Left lung (tissue), 10 donors: ENCODE results near the gene PBX4. TPM values are rescaled to one million over a fixed set of nuclear protein-coding genes. Genes with fewer than 3 reads are reported as not detected.

Experiments used
- ATAC-seq: fragments of 200-7000 bp; cut with Tn5 transposase; one replicate; pipeline ENCODE4 v1.9.1; 2020; ENCODE audit warnings: moderate library complexity
- DNase-seq, 4 donors: peaks; one replicate each; pipeline ENCODE4 v3.0.0-alpha.2; 2013 to 2020
- H3K27ac ChIP-seq, 2 donors: fragments of 200-600 bp; sonication (generic) in 1 of 2; one replicate each; pipeline versions ENCODE4 v1.5.0 to v1.8.0; 2020 to 2021
- H3K27me3 ChIP-seq, 2 donors: fragments of 200-600 bp; sonication (generic) in 1 of 2; one replicate each; pipeline versions ENCODE4 v1.5.0 to v1.8.0; 2020 to 2021
- H3K36me3 ChIP-seq, 2 donors: fragments of 200-600 bp; sonication (generic) in 1 of 2; one replicate each; pipeline versions ENCODE4 v1.5.0 to v1.8.0; 2020 to 2021
- H3K4me1 ChIP-seq, 2 donors: fragments of 200-600 bp; one replicate each; pipeline ENCODE4 v1.8.0; 2021
- H3K4me3 ChIP-seq, 2 donors: fragments of 200-600 bp; sonication (generic) in 1 of 2; one replicate each; pipeline versions ENCODE4 v1.5.0 to v1.8.0; 2020 to 2021; ENCODE audit warnings: mild to moderate bottlenecking in 1 of 2
- H3K9me3 ChIP-seq, 2 donors: fragments of 200-600 bp; sonication (generic) in 1 of 2; one replicate each; pipeline versions ENCODE4 v1.5.0 to v1.8.0; 2020 to 2021
- CTCF ChIP-seq, 2 donors: fragments of 200-600 bp; sonication (generic) in 1 of 2; IDR thresholded peaks; one replicate each; pipeline versions ENCODE4 v1.5.0 to v1.8.0; 2021; ENCODE audit warnings: antibody characterized with exemption in 2 of 2
- intact Hi-C, 2 donors: fragments of 100-400 bp; cut with DNase I; formaldehyde crosslinking; loops; one replicate each; pipeline versions ENCODE4 v1.11.2 to v1.14.2; 2022
- polyA plus RNA-seq, 6 donors: library from polyadenylated mRNA; unstranded; fragments of 120-200 nt; gene quantifications; one replicate each; pipeline ENCODE4 v1.2.1, GENCODE V29; 2013; ENCODE audit not compliant: insufficient read length in 6 of 6
- total RNA-seq, 2 donors: library from RNA; stranded (reverse); fragmentation: NEBNext Ultra II Directional; extraction: Animal tissue kit (Norgen Biotek cat#: 25700); gene quantifications; one replicate each; pipeline ENCODE4 v1.2.1, GENCODE V29; 2021
- donor health status: DM: no; HTN: yes; CAD: no.
- donor health status: DM: no; HTN: no; CAD: no.

PBX4 gene
- total and polyA plus RNA-seq, 8 donors: 1.8 to 22.0 (median 16.1) TPM

DNA sequence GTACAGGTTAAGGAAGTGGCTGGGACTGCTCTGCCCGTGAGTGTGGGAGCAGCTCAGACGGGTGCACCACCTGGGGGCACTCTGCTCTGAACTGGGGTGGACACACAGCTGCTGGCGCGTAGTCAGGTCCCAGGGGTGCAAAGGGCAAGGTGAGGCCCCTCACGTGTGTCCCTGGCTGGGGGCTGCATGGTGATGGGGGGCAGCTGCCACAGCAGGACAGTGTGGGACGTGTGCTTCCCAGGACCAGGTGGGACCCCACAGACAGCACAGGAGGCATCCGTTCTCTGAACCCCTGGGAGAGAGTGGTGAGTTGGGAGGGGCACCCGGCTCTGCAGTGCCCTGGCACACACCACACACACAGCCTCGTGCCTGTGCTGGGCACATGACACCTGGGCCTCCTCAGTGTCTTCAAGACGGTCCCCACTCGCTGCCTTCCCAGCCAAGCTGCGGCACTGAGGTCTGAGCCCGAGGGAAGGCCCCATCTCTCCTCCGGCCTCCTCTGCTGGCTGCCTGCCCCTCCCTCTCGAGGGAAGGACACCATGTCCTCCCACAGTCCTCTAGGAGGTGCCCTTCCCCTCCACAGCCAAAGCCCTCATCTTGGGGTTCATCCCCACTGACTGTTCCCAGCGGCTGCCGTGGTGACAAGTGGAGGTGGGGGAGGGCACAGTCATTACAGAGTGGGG is 55.7 kb downstream of the PBX4 start:
- no peaks in the 10 kb centered on the region for H3K9me3 ChIP-seq
- TF ChIP-seq CTCF (IDR thresholded peaks at IDR 0.05): no peak
- H3K27ac ChIP-seq: no peak overlapping the region
- intact Hi-C loops: no loop called here
- no peak overlapping the region for H3K4me3 ChIP-seq
- DNase-seq (no peak), ATAC-seq (peak; percentile 13)
- H3K4me1 ChIP-seq: no peaks in the 10 kb centered on the region
- H3K36me3 ChIP-seq: no peaks in the 10 kb centered on the region
- H3K27me3 ChIP-seq: no peaks in the 10 kb centered on the region

DNA sequence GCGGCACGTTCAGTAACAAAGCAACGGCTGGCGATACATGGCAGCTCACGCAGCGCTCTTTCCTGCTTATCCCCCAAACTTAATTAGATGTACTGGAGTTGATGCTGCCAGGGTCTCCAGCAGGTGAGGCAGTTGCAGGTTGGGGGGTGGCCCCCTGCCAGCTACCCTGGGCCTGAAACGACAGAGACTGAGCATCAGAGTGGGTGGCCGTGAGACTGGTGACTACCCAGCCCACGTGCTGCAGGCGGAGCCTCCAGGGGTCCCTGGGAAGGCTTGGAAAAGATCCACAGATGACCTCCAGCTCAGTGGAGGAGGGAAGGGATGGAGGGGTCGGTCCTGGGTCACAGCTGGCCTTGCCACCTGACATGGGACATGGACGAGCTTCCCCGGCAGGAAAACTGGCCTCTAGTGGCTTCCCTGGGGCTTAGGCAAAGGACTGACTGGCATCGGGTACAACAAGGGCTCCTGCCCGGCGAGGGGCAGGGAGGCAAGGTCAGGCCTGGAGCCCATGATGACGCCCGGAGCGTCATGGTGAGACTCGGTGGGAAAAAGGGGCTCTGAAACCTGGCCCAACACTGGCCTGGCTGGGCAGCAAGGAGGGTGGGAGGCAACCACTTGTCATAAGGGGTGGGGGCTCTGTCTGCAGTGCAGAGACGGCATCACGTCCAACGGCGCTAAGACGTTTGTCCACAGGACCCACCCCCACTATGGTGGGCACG is 56.4 kb downstream of the PBX4 start:
- Histone ChIP-seq H3K9me3 (no peaks in the 10 kb centered on the region), H3K4me3 (no peak overlapping the region), H3K27ac (no peak overlapping the region), H3K4me1 (no peaks in the 10 kb centered on the region), H3K27me3 (no peaks in the 10 kb centered on the region), H3K36me3 (no peaks in the 10 kb centered on the region)
- intact Hi-C loops: no loop called here
- DNase-seq (no peak), ATAC-seq (no peak)
- no peak for TF ChIP-seq CTCF (IDR thresholded peaks at IDR 0.05)

GRCh38 chr19:19559931-19560330 is 58.6 kb downstream of the PBX4 start:
- no peak overlapping the region for H3K4me3 ChIP-seq
- ATAC-seq (no peak), DNase-seq (no peak)
- intact Hi-C loops: no loop called here
- H3K27ac ChIP-seq: no peak overlapping the region
- H3K27me3 ChIP-seq: peaks cover 0 to under 1% of the 10 kb centered on the region in 2 donors
- no peak for TF ChIP-seq CTCF (IDR thresholded peaks at IDR 0.05)
- H3K36me3 ChIP-seq: no peaks in the 10 kb centered on the region
- H3K9me3 ChIP-seq: no peaks in the 10 kb centered on the region
- H3K4me1 ChIP-seq: no peaks in the 10 kb centered on the region

DNA sequence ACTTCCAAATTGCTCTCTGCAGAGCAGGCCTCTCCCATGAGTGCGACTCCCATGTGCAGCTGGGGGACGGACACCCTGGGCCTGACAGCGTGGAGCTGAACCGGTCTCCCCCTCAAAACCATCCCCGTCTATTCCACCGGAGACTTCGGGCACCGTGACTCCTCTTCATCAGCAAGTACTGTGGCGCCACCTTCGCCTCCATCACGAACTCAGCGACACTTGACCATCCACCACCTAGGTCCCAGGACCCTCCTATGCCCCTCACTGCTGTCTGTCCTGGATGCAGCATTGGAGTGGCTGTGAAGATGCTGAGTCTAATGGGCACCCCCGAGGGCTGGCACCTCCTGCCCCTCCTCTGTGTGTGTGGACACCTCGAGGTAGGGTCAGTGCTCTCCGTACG is 59.9 kb downstream of the PBX4 start:
- H3K4me3 ChIP-seq: no peak overlapping the region
- no peaks in the 10 kb centered on the region for H3K4me1 ChIP-seq
- no peaks in the 10 kb centered on the region for H3K9me3 ChIP-seq
- intact Hi-C loops: no loop called here
- H3K27me3 ChIP-seq: peaks cover 0 to 12% of the 10 kb centered on the region in 2 donors
- TF ChIP-seq CTCF (IDR thresholded peaks at IDR 0.05): no peak
- DNase-seq (no peak), ATAC-seq (no peak)
- no peaks in the 10 kb centered on the region for H3K36me3 ChIP-seq
- H3K27ac ChIP-seq: no peak overlapping the region

- Histone ChIP-seq H3K27ac (no peak overlapping the region), H3K36me3 (no peaks in the 10 kb centered on the region), H3K9me3 (no peaks in the 10 kb centered on the region), H3K4me1 (no peaks in the 10 kb centered on the region), H3K4me3 (no peak overlapping the region), H3K27me3 (peaks cover 0 to 12% of the 10 kb centered on the region in 2 donors)
- DNase-seq (no peak), ATAC-seq (no peak)
- intact Hi-C loops: no loop called here
- no peak for TF ChIP-seq CTCF (IDR thresholded peaks at IDR 0.05)
These were observed 60.4 kb downstream of the PBX4 start for GRCh38 chr19:19558055-19558454.
